Myometrial cell (primary cell): ENCODE measurements around the gene CFAP141. TPM values are rescaled to one million over a fixed set of nuclear protein-coding genes. Genes with fewer than 3 reads are reported as not detected.

Experiments used
- total RNA-seq: library from RNA; depleted of rRNA; stranded (reverse); fragments of >200 nt; gene quantifications from 2 replicates; pipeline ENCODE4 v1.2.3, GENCODE V29; 2015

Gene CFAP141
- not detected in 2 replicates for total RNA-seq

GRCh38 chr1:154206196-154206595 lies at the start of gene CFAP141:
Gene CFAP141 (minus strand): TSS chr1:154206333. CDS start chr1:154206307, 26 bp downstream.

DNA sequence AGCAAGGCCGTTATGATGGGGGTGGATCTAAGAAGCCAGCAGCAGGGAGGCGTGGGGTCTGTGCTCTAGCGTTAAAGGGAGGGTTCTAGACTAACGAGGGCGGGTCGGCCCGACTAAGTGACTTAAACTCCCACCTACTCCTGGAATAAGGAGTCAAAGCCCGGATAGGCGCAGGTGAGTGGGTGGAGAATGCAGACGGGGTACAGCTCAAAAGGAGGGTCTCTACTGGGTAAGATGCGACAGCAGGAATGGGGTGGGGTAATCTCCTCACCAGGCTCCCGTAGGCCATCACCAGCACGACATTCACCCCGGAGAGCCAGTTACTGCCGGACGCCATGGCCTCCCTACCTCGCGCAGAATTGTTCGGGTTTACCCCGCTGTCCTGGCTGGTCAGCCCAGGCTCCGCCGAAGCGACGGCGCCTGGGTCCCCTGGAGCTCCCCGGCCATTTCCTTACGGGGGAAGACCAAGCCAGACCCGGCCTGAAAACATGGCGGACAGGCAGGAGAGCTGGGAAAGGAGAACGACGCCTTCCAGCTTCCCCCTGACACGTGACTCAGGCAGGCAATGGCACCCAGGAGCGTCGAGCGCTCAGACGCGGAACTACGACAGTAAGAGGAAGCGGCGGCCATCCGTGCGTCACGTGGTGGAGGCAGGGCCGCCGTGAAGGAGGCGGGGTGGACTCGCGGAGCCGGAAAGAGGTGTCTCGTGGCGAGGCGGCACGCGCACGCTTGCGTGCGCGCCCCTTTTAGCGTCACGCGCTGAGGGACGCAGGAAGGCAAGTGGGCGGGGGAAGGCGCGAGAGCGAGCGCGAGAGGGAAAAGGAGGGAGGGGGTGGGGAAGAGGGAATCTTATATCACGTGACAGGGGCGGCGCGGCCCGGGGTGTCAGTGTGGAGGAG lies 14.2 kb upstream of the CFAP141 start, which contains the start of gene UBAP2L:
Gene UBAP2L, plus strand, starts transcription at position 885 of the 899 bp plus-strand sequence. CDS start 4,169 bp downstream, outside the sequence.

DNA sequence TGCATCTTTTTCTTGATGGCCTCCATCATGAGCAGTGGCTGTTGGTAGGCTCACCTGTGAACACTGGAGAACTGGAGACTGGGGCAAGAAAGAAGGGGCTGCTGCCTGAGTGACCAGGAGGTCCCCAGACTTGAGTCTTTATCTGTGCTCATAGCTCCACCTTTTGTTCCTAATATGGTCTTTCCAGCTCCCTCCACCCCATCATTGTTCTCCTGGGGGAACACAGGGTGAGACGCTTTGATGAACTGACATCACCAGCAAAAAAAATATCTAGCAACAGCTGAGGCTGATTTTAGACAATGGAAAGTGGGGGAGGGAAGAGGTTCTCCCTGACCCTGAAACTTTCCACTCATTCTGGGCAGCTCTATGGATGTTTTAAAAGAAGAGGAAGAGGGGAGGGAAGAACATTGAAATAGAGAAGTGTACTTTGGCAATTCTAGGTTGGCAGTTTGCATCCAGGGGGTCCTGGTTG lies 14.1 kb downstream of the CFAP141 start, which contains the start of gene TPM3:
Gene TPM3, minus strand, starts transcription at position 111 of the 472 bp plus-strand sequence. Its CDS starts 82 bp downstream, at position 29.

GRCh38 chr1:154154534-154155191 lies 51.5 kb downstream of the CFAP141 start, which contains the start of gene NUP210L:
Gene NUP210L (minus strand): TSS chr1:154155073.

Other genes starting within 250 kb of the CFAP141 start
- 8.0 and 10.4 TPM in 2 replicates for gene CRTC2, start 247.7 kb downstream of the CFAP141 start, total RNA-seq
- 139 and 147 TPM in 2 replicates for gene SLC39A1, start 242.8 kb downstream of the CFAP141 start, total RNA-seq
- 7.8 and 14.7 TPM in 2 replicates for gene CREB3L4, start 238.4 kb downstream of the CFAP141 start, total RNA-seq
- gene JTB, start 228.7 kb downstream of the CFAP141 start, total RNA-seq = 204 and 241 TPM in 2 replicates
- gene RAB13, start 220.0 kb downstream of the CFAP141 start, total RNA-seq = 36.2 and 47.3 TPM in 2 replicates
- 1,649 and 2,362 TPM in 2 replicates for gene RPS27, start 215.6 kb downstream of the CFAP141 start, total RNA-seq
- gene NUP210L, start 51.3 kb downstream of the CFAP141 start, total RNA-seq = not detected in 2 replicates
- gene TPM3, start 14.2 kb downstream of the CFAP141 start, total RNA-seq = 592 and 711 TPM in 2 replicates
- 69.8 and 72.1 TPM in 2 replicates for gene UBAP2L, start 14.6 kb upstream of the CFAP141 start, total RNA-seq
- 163 TPM in 2 replicates for gene HAX1, start 66.3 kb upstream of the CFAP141 start, total RNA-seq
- not detected in 2 replicates for gene AQP10, start 114.8 kb upstream of the CFAP141 start, total RNA-seq
- 73.7 and 77.8 TPM in 2 replicates for gene ATP8B2, start 119.2 kb upstream of the CFAP141 start, total RNA-seq
- gene IL6R, start 199.0 kb upstream of the CFAP141 start, total RNA-seq = 0.58 and 4.4 TPM in 2 replicates